Stimulated activated CD8-positive, alpha-beta memory T cell treated with anti-CD3 and anti-CD28 coated beads, Interleukin-12 subunit alpha, Interleukin-12 subunit beta, amount 100 ng/mL, for 24 hours (primary cell): Measurements from ENCODE around the gene CNTNAP2.

Experiments
- DNase-seq: peaks from one replicate; pipeline ENCODE4 v3.0.0-alpha.2; 2020; ENCODE audit errors: extremely low read depth

Gene CNTNAP2

DNA sequence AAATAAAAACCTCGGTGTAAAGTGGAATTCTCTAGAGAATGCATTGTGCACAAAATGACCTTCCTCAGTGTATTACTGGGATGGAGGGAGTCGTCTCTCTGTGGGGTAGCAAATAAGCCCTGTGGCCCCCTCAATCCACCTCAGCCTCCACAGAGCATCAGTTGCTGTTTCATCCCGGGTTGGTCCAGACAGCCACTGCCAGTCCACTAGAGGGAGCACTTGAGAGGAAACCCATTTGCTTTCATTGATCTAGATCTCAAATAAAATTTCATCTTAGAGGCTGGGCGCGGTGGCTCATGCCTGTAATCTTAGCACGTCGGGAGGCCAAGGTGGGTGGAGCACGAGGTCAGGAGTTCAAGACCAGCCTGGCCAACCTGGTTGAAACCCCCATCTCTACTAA is 1128.7 kb downstream of the CNTNAP2 start:
- DNase-seq, result no peak

DNA sequence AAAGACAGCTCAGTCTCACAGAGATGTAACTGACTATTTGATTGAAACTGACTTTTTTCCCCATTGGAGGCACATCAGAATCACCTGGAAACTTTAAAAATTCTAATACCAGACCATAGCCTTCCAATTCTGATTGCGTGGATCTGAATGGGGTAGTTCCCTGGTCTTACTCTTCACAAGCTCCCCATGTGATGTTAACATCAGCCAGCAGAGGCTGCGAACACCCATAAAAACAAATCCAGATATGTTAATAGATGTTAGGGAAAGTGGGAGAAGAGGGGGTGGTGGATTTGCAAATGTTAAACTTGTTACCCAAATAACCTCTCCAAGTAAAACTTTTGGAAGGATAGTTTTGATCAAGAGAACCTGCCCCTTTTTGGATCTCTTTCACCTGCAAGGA is 1133.4 kb downstream of the CNTNAP2 start:
- DNase-seq, result no peak

DNA sequence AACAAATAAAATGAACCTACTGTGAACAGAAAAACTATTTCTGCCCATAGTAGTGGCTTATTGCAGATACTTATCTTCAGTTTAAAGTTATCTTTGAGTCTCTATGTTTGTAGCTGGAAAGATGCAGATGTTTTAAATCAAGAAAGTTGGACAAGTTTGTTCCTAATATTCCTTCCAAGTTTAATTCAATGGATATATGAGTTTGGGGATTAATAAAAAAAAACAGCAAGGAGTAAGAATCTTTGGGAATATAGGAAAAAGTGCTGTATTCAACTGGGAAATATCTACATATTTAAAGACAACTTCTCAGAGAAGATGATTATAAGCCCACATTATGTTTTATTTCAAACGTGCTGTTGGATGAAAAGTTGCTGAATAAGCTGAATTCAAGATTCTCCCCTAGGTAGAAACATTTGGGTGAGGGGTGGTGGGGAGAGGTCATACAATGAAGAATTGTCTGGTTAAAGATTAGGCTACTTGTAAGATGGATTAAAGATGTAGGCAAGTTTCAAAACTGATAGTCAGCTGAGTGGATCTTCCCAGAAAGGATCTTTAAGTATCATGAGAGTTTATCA is 1135.2 kb downstream of the CNTNAP2 start:
- DNase-seq, result no peak

DNA sequence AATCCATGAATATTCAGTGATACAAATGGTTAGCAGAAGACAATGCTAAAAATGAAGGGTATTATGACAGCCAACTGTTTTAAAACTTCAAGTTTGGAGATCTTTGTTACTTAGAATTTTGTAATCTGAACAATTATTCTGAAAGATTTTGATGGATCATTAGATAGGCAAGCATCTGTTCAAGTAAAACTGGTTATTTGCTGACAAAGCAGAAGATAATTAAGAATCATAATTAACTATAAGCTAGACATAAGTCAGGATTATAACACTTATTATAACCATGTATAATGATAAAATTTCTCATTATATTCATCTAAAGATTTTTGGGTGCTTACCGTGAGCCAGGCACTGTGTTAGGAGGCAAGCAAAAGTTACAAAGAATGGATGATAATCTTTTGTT is 1145.1 kb downstream of the CNTNAP2 start:
- no peak for DNase-seq

DNA sequence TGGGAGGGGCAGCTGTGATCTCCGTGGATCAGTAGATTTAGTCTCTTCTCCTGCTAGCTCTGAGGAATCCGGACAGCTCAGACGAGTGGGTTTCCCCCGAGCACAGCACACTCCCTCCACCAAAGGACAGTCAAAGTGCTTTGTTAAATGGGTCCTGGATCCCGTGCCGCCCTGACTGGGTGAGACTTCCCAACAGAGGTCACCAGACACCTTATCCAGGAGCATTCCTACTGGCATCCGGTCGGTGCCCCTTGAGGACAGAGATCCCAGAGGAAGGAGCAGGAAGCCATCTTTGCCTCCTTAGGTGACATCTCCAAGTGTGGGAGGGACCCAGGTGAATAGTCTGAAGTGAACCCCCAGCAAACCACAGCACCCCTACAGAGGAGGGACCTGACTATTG is 1148.9 kb downstream of the CNTNAP2 start:
- no peak for DNase-seq

DNA sequence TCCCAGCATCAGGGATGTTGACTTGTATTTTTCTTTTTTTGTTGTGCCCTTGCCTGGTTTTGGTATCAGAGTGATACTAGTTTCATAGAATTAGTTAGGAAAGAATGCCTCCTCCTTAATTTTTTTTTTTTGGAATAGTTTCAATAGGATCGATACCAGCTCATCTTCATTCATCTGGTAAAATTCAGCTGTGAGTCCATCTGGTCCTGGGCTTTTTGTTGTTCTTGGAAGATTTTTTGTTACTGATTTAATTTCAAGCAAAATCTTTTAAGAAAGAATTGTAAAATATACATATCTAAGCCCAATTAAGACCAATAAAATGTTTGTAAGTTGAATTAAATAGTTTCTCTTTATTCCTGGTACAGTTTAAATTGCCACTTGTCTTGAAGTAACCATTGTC is 1159.5 kb downstream of the CNTNAP2 start:
- no peak for DNase-seq

DNA sequence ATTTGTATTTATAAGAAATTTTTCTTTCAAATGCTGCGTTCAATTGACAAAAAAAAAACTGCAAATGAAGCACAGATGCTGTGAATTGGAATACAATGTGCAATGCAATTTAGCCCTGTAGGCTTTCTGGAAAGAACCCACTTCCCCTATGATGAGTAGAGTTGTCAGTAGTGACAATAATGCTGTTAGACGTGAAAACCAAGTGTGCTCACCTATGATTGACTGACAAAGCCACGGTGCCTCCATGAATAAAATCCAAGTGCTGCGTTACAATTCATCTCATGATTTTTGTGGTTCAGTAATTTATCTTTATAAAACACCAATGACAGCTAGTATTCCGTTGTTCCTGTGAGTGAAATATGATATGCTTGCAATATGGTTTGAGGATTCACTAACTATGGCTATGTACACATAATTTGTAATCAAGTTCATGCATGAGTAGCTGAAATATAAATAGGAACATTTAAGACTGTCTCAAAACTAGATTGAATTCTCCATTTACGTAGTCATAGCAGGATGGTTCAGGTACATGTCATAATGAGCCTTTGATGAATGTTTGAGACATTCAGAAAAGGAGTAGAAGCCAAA is 1160.3 kb downstream of the CNTNAP2 start:
- no peak for DNase-seq

DNA sequence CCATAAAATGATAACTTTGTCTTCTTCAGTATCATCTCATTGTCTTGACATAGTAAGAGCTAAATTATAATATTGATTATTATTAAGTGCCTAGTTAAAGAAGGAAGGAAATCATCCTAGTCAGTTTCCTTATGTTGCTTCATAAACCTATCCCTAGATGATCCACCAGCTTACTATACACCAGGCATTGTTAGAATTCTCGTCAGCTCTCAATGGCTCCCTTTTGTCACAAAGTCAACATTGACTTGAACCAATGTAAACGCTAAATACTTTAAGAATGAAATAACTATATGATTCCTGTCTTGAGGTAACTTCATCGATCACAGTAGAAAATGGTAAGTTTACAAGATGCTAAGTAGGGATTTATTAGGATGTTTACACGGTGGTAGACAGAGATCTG is 1162.9 kb downstream of the CNTNAP2 start:
- no peak for DNase-seq

DNA sequence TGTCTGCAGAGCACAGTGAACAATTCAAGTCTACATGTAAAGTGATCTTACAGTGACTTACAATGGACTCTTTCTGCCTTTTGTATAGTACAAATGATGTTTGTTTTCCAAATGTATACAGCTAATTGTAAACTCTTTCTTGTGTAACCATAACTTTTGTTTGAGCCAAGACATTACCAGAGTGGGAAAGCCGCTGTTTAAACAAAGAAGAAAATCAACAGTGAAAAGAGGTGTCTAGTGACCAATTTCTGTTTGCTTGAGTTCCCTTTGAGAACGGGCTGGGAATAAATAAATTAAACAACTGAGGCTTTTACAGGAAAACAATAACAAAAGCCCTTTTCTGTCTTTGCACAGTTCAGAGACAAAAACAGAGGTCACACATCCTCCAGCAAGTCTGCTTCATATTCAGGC is 1163.4 kb downstream of the CNTNAP2 start:
- DNase-seq, result no peak

DNA sequence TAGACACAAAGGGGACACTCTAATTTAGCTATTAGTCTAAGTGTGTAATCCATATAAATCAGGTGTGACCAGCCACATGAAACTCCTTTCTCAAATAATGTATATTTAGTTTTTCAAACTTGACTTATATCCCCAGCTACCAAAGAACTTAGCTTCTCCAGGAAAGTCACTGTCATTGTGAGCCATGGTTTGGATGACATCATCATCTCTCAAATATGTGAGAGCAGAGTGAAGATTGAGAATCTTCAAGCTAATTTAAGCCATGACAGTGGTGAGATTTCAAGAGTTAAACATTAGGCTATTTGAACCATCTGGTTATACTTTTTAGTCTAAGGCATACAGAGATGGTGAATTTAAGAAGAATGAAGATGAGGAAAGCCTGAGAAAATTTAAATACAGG is 1165.6 kb downstream of the CNTNAP2 start:
- no peak for DNase-seq

DNA sequence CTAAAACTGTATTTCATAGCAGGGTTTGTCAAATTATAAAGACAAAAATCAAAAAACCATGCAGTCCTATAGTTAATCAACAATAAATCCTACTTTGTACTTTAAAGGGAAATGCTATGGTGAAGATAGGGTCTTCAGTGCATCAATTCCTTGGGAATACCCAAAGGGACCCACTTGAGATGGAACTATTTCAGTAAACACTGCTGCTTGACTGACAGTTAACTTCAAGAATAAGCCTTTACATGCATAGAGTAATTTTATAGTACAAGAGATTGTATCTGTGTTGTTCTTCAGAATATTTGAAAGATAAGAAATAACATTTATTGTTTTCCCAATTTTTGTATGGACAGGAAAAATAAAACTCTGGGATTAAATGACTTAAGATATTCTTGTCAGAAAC is 1179.6 kb downstream of the CNTNAP2 start:
- DNase-seq, result no peak

DNA sequence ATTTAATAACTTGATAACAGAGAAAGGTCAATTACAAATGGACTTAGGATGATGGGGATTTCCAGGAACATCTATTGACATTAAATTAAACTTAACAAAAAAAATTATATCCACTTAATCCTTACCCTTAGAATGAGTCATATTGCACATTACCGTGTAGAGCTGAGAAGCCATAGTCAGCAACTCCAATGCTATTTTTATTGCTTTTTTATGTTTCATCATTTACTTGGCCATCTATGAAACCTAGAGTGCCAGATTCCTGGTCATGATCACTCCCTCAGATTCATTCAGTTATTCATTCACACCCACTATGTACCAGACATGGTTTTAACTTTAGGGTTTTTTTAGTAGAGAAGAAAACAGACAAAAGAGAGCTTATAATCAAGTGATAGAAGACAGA is 1180.4 kb downstream of the CNTNAP2 start:
- no peak for DNase-seq

DNA sequence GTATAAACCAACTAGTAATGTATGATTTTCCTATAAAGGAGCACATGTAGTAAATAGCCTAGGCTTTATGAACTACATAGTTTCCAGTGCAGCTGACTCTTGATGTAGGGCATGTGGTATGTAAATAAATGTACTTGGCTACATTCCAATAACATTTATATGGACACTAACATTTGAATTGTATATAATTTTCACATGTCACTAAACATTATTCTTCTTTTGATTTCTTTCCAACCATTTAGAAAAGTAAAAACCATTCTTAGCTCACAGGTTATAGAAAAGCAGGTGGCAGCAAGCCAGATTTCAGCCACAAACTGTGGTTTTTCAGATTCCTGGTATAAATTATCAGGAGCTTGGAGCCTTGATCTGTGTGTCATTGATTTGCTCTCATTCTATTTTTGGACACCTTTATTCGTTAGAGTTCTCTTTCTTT is 1182.0 kb downstream of the CNTNAP2 start:
- DNase-seq, result no peak

DNA sequence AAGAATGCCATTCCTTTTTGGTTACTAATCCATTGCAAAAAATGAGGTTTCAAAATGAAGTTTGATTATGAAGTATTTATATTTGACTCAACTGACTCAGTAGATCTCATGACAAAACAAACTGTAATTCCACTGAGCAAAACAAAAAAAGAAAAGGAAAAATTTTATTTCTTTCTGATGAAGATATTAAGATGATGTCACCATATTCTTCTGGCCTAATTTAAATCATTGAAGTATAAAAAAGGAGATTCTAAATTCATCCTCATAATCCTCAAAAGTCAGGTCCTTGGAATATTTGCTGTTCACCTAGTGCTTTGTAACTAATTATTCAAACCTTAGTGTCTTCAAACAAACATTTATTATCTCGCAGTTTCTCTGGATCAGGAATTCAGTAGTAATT is 1183.7 kb downstream of the CNTNAP2 start:
- no peak for DNase-seq

DNA sequence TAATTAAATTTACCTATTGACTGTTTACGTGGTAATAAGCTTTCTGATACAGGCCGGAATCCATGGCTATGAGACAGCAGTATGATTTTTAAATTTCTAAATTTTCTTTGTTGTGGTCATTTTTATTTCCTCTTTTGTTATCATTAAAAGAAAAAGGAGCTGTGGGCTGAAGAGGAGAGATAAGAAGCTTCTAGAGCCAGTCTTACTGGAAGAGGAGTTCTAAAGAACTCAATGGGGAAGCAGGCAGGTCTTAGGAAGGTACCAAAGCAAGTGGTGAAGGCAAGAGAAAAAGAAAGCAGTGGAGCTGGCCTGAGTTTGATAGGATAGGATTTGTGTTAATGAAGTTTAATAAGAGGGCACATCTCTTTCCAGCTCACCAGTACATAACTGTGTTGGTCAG is 1187.8 kb downstream of the CNTNAP2 start:
- no peak for DNase-seq

DNA sequence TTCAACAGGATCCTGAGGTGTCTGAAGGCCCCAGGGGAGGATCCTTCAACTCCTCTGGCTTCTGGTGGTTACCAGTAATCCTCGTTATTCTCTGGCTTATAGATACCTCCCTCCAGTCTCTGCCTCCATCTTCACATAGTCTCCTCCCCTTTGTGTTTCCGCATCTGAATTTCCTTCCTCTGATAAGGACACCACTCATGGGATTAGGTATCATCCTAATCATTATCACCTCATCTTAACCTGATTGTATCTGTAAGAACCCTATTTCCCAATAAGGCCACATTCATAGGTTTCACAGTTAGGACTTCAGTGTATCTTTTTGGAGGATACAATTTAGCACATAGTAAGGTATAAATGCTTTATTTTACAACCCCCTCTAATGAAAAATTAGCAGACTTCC is 1189.2 kb downstream of the CNTNAP2 start:
- DNase-seq, result no peak

DNA sequence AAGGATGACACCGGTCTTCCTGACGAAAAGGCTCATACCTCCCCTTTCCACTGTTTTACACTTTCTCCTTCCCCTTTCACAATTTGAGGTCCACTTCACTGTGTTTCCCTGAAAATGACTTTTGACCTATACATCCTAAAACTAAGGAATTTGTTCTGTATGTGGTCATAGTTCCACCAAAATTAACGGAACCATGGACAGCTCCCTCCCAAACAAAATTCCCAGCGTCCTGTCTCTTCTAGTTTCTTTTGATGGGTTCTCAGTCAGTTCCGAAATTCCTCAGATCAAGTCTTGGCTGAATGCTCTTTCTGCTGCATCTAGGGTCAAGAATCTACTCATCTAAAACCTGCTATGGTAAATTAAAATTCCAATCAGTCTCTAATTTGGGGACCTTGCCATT is 1191.9 kb downstream of the CNTNAP2 start:
- DNase-seq, result no peak

DNA sequence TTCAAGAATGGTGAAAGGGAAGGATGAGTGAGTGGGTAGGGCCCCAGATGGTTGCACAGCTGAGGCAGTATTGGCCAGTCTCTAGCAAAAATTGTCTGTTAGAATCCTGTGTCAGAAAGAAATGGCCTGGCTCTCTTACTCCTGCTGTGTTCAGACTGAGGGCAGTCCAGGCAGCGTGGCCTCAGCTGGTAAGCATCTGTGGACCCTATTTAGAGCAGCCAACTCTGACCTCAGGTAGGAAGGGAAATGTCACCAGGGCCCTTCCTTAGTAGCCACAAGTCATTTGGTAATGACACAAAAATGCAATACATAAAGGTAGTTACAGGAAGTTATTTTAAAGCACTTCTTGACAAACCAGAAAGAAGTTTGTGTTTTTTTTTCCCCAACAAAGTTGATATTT is 1194.7 kb downstream of the CNTNAP2 start:
- no peak for DNase-seq

DNA sequence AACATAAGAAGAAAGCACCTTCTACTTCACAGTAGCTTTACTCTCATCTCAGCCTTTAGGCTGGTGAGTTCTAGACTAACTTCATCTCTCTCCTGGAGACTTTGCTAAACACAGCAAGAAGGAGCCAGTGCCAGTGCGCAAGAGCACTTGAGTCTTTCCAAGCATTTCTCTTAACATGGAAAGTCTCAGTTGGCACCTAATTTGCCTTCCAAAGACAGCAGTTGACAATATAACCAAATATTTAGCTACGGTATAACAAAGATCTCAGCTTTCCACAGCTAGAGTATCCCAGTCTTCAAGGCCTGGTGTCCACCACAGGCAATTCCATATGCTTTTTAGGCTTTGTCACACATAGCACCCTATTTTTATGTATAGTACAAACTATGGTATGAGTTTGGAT is 1204.9 kb downstream of the CNTNAP2 start:
- no peak for DNase-seq

DNA sequence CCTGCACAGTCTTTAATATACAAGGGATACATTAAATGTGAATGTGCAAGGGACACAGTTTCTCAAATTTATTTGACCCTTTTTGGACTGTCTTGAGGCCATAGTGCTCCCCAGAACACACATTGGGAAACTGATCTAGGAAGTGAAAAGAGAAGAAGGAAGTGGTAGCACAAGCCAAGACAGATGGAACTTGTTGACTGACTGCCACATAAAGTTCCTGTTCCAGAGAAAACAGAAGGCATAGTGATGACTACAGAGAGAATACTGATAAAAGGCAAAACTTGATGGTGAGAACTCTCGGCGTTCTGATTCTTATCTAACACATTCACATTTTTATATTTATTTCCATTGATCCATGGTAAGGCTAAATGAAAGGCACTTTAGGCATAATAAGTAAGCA is 1216.4 kb downstream of the CNTNAP2 start:
- DNase-seq, result no peak

DNA sequence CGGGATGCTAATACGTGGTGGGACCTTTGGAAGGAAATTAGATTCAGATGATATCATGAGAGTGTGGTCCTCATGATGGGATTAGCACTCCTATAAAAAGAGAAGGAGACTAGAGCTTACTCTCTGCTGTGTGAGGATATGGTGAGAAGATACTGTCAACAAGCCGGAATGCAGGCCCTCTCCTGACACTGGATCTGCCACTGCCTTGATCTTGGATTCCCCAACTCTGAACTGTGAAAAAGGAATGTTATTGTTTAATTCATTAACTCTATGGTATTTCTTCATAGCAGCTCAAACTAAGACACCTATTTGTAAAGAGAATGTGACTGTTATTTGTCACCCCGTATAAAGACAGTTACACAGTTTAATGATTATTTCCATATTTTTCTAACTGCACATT is 1246.5 kb downstream of the CNTNAP2 start:
- DNase-seq, result no peak

DNA sequence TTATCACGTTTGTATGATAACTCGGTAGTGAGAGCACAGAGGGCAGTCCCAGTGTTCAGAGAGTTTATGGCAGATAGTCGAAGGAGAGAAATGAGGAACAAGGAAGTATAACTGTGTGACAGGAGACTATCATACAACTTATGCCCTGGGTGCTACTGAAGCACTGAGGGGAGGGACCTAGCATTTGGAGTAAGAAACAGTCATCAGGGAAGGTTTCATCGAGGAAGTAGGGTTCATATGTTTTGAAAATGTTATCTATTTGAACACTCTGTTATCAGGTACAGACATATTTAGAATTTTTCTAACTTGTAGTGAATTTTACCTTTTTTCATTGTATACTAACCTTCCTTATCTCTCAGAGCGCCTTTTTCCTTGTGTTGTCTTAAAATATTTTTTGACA is 1259.6 kb downstream of the CNTNAP2 start:
- DNase-seq, result no peak

DNA sequence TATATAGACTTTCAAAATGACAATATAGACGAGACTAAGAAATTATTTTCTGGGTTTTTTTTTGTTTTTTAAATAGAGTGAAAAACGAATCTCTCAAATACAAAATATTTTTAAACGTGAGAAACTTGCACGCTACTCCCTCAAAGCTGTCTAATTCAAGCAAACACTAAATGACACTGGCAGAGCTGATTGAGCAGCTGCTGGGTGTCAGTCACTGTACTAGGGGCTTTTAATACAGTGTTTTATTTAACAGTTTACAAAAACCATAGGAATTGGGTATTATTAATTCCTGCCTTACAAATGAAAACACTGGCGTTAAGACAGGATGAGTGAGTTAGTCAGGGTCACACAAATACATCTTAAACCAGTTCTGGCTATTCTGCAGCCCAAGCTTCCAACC is 1264.3 kb downstream of the CNTNAP2 start:
- no peak for DNase-seq

DNA sequence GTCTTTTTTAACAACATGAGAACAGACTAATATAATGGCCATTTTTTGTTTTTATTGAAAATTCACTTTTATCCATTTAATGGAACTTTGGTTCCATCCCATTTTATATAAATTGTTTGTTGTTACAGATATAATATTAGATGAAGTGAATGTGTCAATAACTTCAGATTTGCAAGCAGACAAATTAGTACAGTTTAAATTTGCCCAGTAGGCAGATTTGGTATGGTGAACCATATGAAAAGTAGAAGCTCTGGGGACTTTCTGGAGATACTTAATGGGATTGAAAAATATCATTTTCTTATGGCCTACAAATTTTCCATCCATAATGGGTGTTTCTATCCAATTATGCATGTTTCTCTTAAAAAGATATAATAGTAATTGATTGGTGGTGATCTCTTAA is 1277.7 kb downstream of the CNTNAP2 start:
- DNase-seq, result no peak
